Measurements from ENCODE around the gene LMBR1.

The LMBR1 gene

DNA sequence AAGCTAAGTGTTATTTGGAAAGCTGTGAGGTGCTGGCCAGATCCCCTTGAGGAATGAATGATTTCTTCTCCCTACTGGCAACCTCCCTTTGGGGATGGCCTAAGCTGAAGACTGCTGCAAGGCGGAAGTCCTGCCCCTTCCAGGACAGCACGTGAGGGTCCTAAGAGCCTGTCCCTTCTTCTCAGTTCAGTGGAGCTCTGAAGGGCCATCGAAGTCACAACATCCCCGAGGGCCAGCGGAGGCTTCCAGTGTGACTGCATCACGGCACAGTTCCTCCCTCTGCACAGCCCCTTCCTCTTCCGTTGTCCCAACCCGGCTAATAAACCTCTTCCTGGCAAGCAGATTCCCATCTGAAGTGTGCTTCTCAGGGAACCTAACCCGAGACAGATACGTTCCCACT is 208.7 kb downstream of the LMBR1 start:
- no peak for TF ChIP-seq POLR2AphosphoS5 (IDR thresholded peaks at IDR 0.05; ENCODE audit: low read depth, low read length)
- no peak for TF ChIP-seq SIN3A (IDR thresholded peaks at IDR 0.05; ENCODE audit: borderline replicate concordance, insufficient read depth, low read length)
- TF ChIP-seq, protein P1, sequence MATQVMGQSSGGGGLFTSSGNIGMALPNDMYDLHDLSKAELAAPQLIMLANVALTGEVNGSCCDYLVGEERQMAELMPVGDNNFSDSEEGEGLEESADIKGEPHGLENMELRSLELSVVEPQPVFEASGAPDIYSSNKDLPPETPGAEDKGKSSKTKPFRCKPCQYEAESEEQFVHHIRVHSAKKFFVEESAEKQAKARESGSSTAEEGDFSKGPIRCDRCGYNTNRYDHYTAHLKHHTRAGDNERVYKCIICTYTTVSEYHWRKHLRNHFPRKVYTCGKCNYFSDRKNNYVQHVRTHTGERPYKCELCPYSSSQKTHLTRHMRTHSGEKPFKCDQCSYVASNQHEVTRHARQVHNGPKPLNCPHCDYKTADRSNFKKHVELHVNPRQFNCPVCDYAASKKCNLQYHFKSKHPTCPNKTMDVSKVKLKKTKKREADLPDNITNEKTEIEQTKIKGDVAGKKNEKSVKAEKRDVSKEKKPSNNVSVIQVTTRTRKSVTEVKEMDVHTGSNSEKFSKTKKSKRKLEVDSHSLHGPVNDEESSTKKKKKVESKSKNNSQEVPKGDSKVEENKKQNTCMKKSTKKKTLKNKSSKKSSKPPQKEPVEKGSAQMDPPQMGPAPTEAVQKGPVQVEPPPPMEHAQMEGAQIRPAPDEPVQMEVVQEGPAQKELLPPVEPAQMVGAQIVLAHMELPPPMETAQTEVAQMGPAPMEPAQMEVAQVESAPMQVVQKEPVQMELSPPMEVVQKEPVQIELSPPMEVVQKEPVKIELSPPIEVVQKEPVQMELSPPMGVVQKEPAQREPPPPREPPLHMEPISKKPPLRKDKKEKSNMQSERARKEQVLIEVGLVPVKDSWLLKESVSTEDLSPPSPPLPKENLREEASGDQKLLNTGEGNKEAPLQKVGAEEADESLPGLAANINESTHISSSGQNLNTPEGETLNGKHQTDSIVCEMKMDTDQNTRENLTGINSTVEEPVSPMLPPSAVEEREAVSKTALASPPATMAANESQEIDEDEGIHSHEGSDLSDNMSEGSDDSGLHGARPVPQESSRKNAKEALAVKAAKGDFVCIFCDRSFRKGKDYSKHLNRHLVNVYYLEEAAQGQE (IDR thresholded peaks at IDR 0.05; ENCODE audit: insufficient read depth in 1 of 2, low read depth in 2 of 2, low read length in 2 of 2), result no peak
- TF ChIP-seq TAF1 (IDR thresholded peaks at IDR 0.05; ENCODE audit: borderline replicate concordance, insufficient read depth, low read length), result no peak
- no peak for TF ChIP-seq FOXP2 (optimal IDR thresholded peaks at IDR 0.05; ENCODE audit: borderline replicate concordance, extremely low read depth, extremely low read length, insufficient read depth)

DNA sequence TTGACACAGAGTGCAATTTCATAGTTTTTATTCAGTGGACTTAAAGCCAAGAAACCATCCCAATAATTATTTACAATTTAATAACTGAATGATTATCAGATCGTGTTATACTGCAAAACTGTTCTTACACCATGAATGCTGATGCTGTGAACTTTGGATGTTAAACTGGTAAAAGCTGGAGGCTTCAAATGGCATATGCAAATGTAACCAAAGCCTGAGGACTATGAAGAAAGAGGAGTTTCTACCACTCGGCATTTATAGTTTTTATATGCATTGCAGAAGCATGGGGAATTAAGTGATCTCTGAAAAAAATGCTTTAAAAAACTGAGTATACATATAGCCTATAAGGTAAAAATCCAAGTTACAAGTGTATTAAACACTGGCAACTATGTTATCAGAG is 210.1 kb downstream of the LMBR1 start:
- TF ChIP-seq SIN3A (IDR thresholded peaks at IDR 0.05; ENCODE audit: borderline replicate concordance, insufficient read depth, low read length) (no peak), TAF1 (IDR thresholded peaks at IDR 0.05; ENCODE audit: borderline replicate concordance, insufficient read depth, low read length) (no peak), FOXP2 (optimal IDR thresholded peaks at IDR 0.05; ENCODE audit: borderline replicate concordance, extremely low read depth, extremely low read length, insufficient read depth) (no peak), POLR2AphosphoS5 (IDR thresholded peaks at IDR 0.05; ENCODE audit: low read depth, low read length) (no peak)
- TF ChIP-seq, protein P1 (IDR thresholded peaks at IDR 0.05; ENCODE audit: insufficient read depth in 1 of 2, low read depth in 2 of 2, low read length in 2 of 2), result no peak

DNA sequence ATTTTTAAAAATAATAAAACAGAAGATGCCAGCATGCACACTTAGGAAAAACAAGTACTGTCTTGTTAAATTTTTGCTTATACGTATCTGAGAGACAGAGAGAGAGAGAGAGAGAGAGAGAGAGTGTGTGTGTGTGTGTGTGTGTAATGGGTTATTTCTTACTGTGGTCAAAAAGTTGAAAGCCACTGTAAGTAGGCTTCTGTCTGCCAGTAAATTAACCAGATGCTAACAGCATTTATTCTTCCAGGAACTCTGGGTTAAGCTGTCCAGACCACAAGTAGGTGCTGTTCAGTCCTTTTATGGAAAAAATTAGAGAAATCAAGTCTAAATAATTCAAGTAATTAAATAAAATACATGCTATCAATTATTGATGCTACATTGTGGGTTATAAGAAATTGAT is 212.7 kb downstream of the LMBR1 start:
- TF ChIP-seq, protein P1 (IDR thresholded peaks at IDR 0.05; ENCODE audit: insufficient read depth in 1 of 2, low read depth in 2 of 2, low read length in 2 of 2), result no peak
- no peak for TF ChIP-seq SIN3A (IDR thresholded peaks at IDR 0.05; ENCODE audit: borderline replicate concordance, insufficient read depth, low read length)
- TF ChIP-seq TAF1 (IDR thresholded peaks at IDR 0.05; ENCODE audit: borderline replicate concordance, insufficient read depth, low read length), result no peak
- no peak for TF ChIP-seq FOXP2 (optimal IDR thresholded peaks at IDR 0.05; ENCODE audit: borderline replicate concordance, extremely low read depth, extremely low read length, insufficient read depth)
- no peak for TF ChIP-seq POLR2AphosphoS5 (IDR thresholded peaks at IDR 0.05; ENCODE audit: low read depth, low read length)

DNA sequence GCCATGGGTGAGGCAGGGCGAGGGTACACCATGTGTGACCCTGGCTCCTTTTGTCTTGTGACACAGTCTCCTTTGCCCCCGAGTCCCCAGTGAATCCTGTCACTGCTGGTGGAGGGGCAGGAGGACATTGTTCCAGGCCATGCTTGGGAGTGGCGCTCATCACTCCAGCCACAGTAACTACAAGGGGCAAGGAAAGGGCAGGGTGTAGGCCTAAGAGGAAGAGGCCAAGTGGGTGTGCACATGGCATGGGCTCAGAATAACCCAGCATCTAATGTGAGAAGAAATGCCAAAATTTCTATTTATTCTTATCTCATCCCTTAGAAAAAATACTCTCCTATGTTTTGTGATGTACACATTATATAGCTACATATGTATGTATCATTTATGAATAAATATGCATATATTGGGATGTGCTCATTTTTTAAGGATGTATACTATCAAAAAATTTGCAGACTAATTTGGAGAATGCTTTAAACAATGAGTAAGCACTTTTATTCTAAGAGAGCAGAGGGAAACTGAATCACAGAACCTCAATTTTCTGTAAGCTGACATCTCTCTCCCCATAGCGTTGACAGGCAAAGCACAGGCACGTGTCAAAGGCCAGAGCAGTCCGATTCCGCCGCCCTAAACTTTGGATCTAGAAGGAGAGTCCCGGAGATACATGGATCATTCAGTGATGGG is 215.5 kb downstream of the LMBR1 start:
- TF ChIP-seq POLR2AphosphoS5 (IDR thresholded peaks at IDR 0.05; ENCODE audit: low read depth, low read length), result no peak
- TF ChIP-seq SIN3A (IDR thresholded peaks at IDR 0.05; ENCODE audit: borderline replicate concordance, insufficient read depth, low read length), result no peak
- TF ChIP-seq TAF1 (IDR thresholded peaks at IDR 0.05; ENCODE audit: borderline replicate concordance, insufficient read depth, low read length), result no peak
- TF ChIP-seq FOXP2 (optimal IDR thresholded peaks at IDR 0.05; ENCODE audit: borderline replicate concordance, extremely low read depth, extremely low read length, insufficient read depth), result no peak
- TF ChIP-seq, protein P1 (IDR thresholded peaks at IDR 0.05; ENCODE audit: insufficient read depth in 1 of 2, low read depth in 2 of 2, low read length in 2 of 2), result no peak

Data from PFSK-1 (cell line).